SKM-1 treated with dmso at 0.1 percent for 144 hours (cell line): ENCODE data around the gene MOB2.

Experiments
- DNase-seq: peaks from one replicate; lab custom pipeline; 2025; ENCODE audit not compliant: unreplicated experiment; lab: John Stamatoyannopoulos, UW

Gene MOB2, protein sequence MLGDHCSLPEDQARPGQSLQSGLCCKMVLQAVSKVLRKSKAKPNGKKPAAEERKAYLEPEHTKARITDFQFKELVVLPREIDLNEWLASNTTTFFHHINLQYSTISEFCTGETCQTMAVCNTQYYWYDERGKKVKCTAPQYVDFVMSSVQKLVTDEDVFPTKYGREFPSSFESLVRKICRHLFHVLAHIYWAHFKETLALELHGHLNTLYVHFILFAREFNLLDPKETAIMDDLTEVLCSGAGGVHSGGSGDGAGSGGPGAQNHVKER

DNA sequence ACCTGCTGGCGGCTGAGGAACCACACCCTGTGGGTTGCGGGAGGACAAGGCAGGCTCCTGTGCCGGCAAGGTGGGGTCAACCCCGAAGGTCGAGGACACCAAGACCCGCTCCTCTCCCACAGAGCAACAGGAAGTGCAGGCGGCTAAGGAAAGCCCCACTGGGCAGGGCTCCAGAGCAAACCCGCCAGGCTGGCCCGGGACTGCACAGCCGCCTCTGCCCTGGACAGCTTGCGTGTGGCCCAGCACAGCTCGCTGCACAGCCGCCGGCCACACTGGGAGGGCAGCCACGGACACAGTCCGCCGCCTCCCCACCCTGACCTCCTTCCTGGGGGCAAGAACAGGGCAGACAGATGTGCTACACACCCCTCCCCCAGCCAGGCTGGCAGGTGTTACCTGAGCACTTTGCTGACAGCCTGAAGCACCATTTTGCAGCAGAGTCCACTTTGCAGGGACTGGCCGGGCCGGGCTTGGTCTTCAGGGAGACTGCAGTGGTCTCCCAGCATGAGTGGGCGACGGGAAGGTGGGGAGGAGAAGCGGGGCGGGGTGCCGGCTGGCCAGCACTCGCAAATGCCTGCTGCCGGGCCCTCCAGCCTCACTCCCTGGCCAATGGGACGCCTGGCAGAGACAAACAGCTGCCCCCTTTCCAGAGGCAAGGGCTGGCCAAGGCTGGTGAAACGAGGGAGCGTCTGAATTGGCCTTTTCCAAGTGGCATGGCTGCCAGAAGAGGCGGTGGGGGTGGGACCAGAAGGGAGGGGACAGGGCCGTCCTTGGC, at the start of gene MOB2:
Gene MOB2 (minus strand): TSS at position 726 of the 772 bp plus-strand sequence. CDS start 223 bp downstream, at position 503.
- DNase-seq: no peak

DNA sequence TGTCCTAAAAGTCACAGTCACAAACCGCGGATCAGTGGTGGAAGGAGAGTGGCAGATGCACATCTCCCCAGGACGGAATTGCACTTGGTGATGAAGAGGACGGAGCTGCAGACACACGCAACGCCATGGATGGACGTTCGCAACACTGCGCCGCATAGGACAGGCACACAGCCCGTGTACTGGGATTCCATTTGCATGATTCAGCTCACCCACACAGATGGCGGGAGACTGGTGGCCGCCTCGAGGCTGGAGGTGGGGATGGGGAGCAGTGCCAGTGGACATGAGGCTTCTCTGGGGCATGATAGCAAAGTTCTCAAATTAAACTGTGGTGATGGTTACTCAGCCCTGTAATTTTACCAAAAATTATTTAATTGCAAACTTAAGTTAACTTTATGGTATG, 48.1 kb upstream of the MOB2 start:
- no peak for DNase-seq

DNA sequence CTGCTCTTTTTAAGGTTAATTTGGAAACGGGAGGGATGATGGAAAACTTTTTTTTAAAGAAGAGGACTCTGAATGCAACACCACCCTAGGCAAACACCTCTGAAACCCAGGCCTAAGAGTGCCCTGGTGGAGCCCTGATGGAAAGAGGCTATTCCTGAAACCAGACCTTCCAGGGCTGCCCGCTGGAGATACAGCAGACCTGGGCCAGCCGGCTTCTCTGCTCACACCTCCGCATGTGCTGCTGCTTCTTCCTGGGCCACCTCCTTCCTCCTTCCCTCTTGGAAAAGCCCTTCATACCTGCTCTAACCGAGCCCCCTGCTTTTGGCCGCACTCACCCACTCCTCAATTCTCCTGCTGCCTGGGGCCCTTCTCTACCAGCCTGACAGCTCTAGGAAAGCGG, 47.6 kb upstream of the MOB2 start:
- DNase-seq: no peak

DNA sequence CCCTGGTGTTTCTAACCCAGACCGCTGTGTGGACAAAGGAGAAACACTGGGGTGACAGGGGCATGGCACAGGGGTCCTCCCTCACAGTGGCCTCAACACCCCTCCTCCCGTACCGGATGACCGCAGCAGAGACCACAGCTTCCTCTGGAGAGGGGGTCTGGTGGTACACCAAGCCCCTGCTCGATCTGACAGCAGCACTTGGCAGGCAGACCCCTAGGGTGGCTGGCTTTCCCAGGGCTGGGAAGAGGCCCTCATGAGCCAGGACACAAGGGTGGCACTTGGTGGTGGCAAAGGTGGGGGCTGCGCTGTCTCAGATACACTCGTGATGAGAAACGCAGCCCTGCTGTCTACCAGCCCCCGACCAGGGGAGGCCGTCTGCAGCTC, 46.8 kb upstream of the MOB2 start:
- DNase-seq: no peak

DNA sequence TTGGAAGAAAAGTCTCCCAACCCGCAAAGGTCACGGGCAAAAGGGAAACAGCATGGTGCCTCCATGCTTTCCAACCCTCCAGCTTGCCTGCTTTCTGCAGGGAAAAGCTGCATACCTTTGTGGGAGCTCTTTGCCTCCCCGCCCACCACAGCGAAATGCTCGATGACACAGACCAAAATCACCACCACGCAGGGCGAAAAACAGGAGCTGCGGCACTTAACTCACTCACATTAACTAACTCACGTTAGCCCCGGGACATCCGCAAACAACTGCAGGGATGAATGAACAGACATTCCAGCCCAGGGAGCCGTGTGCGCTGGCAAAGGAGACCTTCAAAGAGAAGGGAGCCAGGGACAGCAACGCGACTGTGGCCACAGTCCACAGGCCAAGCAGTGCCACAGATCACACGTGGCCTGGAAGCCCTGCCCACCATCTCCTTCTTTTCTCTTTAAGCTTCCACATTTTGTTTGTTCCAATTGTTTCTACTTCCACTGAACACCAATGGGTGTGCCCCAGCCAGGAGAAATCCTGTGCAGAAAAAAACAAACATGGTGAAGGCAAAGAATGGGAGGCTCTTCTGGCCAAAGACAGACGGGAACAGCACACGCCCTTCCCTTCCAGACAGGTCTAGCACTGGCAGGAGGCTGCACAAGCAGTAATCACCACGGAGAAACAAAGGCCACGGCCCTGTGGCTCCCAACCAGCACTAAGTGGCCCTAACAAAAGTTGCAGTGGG, 46.2 kb upstream of the MOB2 start:
- no peak for DNase-seq

DNA sequence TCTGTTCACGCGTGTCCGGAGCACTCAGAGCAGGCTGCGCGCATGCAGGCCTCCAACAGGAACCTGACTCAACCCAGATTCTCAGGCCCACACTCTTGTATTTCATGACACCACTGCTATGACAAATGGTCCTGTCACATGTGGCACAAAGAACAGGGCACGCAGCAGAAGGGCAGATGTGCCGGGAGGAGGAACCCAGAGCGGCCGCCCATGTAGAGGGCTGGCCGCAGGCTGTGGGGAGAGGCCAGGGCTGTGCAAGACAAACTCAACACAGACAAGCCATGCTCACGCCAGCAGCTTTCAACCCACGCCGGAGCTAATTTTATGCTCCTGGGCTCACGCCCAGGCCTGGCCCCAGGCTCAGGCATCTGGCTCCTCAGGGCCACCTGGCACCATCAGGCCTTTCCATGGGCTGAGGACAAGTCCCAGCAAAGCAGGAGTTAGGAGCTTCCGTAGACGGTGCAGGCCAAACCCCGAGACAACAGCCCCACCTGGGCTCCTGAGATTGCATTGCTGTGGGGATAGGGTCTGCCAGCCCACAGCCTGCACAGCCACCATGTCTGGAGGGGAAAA, 45.5 kb upstream of the MOB2 start:
- DNase-seq: no peak

DNA sequence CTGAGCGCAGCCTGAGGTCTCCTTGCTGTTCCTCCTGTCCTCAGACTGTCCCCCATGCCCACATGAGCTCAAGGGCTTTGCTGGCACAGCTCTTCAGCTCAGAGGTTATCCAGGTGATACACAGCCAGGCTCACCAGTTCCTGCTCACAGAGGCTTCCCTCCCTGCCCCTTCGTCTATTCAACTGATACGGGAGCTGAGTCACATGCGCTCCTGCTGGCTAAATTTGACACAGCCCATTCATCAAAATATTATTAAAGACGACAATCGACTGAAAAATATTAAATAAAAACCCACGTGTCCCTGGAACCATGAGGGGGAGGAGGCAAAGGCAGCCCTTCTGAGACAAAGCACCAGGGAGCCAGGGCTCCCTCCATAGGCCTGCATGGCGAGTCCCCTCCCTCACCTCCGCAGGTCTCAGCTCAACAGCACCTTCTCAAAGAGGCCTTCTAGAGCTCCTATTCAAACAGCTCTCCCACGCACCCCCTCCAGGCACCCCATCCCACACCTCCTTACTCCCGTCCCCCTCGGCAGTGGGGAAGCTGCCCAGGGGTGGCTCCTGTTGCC, 45.0 kb upstream of the MOB2 start:
- DNase-seq: no peak

DNA sequence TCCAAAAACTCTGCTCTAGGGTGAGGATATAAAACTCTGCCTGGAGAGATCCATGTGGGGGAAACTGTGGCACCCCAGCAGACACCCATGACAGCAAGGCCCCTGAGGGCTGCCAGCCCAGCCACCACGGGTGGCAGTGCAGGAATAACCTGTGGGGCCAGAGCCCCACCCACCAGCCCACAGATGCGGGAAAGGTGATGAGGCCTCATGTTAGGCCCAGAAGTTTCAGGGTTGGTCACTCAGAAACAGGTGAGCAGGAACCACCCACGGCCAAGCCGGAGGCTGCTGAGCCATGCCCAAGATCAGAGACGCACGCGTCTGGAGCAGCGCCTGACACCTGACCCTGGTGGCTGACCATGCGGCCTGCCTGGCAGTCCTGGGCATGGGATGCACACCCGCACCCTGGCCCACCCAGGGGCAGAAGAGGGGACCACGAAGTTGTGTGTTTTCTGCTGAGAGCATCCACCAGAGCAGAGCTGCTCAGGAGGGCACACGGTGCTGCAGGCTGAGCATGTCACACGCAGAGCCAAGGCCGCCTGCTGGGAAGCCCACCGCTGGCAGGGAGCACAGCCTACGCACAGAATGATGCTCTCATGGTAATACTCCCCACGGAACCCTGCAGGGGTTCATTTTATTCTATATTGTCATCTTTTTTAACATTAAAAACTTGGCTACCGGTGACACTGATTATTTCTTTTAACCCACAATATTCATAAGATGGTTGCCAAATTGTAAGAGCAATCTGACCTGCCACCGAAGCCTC, 44.3 kb upstream of the MOB2 start:
- no peak for DNase-seq

DNA sequence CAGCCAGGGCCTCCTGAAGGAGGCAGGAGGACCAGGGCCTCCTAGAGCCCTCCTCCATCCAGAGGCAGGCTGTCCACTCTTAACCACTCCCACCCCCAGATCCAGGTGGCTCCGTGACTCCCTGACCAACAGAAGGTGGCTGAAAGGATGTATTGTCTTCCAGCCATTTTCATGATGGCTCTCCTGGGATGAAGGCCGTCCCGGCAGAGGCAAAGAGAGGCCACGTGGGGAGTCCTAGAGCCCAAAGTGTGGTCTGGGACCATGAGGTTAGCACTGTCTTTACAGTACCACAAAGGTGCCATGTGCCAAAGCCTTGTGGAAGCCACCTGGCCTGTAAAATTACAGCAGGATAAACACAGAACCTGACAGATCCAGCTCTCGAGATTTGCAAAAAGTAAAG, 43.2 kb upstream of the MOB2 start:
- no peak for DNase-seq

DNA sequence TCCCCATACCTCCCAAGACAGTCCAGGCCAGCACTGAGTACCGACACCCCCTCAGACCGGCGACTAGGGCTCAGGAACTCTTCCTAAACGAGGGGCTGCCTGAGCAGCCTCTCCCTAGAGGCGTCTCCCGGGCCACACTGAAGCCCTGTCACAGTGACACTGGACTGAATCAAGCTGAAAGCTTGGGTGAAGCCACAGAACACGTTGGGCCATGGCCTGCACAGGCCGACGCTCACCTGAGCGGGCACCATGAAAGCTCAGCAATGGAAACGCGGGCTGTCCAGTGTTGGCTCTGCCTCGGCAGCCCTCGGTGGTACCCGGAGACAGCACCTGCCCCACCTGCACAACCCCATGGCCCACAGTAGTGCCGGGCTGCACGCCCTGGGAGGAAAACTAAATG, 42.7 kb upstream of the MOB2 start:
- no peak for DNase-seq

DNA sequence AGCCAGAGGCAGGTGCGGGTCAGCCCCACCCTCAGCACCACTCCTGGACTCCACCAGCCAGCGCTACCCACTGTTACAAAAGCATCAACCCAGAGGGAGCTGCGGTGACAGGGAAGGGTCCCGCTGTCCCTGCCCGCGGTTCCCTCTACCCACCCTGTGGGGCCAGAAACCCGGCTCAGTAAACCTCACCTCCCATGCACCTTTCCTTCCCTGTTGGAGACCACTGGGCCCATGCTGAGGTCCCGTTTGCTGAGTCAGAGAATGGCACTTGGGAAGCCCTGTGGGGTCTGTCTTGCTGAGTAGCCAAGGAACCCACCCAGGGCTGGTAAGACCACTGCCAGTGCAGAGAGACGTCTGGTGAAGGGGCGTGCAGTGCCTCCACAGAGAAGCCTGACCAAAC, 42.1 kb upstream of the MOB2 start:
- DNase-seq: no peak

DNA sequence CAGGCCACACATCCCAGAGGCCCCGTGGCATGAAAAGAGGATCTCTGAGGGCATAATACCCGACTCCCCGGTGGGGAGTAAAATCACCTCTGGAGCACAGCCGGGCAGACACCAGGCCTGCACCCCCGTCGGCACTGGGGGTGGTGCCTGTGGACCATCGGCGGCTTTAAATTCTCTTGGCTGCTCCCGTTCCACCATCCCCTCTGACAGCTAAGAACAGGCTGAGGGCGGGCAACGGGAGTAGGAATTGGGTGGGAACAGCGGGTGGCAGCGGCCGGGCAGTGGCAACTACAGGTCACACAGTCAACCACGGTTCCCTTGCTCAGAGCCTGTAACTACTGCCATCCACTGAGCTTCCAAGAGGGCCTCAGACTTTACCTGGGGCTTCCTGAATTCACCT, 40.2 kb upstream of the MOB2 start:
- no peak for DNase-seq

DNA sequence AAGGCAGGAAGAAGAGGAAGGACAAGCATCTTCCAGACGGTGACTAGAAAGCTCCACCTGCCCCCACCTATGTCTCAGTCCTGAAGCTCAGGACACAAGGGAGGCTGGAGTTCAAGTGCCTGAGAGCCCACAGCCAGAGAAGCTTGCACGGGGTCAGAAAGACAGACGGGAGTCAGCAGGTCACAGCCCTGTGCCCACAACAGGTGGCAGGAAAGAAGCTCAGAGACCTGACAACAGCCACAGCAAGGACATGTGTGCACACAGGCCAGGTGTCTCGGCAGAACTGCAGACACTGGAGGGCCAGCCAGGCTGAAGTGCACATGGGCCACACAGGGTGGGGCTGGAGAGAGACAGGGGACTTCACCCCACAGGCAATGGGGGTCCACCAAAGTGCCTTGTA, 37.2 kb upstream of the MOB2 start:
- no peak for DNase-seq

DNA sequence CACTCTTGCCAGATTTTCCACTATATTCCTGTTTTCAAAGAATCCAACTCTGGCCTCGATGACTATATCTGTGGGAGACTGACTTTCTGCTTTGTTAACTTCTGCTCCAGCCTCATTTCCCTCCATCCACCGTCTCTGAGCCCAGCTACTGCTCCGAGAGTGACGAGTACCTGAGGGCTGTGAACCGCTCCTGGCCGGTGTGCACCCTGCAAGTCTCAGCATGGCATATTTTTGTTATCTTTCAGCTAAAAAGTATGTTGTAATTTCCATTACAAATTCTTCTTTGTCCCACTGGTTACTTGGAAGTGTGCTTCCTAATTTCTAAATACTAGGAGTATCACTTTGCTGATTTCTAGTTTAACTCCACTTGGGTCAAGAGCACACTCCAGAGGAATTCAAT, 36.5 kb upstream of the MOB2 start:
- no peak for DNase-seq

DNA sequence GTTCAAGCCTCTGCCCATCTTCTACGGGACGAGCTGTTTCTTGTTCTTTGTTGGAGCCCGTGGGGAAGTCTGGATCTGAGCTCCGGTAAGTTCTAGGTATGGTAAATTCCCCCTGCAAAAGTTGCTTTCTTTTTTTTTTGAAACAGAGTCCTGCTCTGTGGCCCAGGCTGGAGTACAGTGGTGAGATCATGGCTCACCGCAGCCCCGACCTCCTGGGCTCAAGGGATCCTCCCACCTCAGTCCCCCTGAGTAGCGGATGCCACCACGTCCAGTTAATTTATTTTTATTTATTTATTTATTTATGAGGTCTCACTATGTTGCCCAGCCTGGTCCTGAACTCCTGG, 35.5 kb upstream of the MOB2 start:
- DNase-seq: no peak

DNA sequence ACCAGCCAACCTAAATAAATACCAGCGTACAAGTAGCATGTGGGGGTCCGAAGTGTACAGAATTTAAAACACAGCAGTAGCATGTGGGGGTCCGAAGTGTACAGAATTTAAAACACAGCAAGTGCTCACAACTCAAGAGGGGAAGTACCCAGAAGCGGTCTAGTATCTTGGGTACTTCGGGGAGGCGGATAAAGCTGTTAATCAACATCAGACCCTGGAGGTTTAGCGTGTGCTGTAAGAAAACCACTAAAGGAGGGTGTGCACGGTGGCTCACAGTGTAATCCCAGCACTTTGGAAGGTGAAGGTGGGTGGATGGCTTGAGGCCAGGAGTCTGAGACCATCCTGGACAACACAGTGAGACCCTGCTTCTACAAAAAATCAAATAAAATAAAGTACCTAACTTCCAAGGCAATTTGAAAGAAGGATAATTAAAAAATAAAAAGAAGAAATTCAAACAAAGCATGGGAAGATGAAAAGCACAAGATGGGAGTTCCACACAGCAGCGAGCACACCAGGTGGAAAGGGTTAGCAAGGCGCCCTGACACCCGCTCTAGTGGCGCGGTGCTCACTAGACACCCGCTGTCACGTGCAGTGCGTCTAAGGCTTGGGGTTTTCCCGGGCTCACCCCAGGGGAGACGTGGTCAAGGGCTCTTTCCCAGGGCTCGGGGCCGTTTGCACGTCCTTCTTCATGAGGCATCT, 35.0 kb upstream of the MOB2 start:
- DNase-seq: no peak

DNA sequence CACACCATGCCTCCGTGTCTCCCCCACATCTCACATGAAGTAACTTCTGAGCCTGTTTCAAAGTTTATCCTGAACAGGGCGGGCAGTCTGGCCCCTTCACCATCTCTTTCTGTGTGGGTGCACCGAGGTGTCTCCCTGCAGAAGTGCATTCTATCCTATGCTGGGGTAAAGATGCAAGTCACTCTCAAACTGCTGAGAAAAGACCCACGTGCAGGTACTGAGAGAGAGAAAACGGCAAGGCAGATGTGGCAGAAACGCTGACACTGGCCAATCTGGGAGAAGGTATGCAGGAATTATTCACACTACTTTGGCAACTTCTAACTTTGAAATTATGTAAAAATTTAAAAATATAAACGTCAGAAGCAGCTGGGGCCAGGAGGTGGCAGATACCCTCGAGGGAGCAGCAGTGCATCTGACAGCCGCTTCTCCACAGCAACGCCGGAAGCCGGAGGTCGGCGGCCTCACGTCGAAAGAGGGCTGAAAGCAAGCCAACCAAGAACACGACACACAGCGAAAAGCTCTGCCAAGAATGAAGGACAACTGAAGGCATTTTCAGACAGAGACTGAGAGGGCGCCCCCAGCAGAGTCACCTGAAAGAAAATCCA, 34.2 kb upstream of the MOB2 start:
- no peak for DNase-seq

DNA sequence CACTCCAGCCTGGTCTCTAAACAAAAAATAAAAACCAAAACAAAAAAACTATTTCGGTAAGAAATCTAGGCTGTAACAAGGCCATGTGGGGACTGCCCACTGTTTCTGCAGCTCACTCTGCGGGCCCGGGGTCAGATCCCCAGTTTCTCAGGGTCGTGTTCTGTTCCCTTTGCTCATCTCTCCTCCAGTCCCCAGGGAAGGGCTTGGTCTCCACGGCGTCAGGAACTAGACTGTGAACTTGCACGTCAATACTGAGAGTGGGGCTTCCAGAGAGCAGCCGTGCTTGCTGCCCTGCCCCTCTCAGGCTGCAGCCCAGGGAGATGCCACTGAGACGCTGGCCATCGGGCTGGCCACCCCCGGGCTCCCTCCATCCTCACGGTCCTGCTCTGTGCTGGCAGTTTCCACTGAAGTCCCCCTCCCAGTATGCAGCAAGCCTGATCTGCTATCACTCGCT, 33.7 kb upstream of the MOB2 start:
- no peak for DNase-seq
